ENCODE data around the gene SEC24A.
A peak's percentile ranks its signal among the peaks of the same experiment; 100 is the strongest.
"Not testable (repeated sequence)": the region's sequence is repeated elsewhere in the genome, so short reads cannot be mapped to it uniquely, and the experiment has no call there.

Gene SEC24A

DNA sequence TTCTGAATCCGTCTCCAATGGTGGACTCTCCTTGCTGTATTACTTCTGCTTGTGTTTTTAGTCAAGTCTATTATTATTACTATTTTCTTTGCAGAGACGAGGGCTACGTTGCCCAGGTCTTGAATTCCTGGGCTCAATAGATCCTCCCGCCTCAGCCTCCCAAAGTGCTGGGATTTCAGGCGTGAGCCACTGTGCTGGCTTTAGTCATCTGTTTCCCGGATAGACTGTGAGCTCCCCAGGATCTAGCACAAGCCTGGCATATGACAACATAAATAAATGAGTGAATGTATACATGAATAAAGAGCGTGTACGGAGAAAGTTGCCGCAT lies 109.6 kb downstream of the SEC24A start:
- DNase-seq = no peak

DNA sequence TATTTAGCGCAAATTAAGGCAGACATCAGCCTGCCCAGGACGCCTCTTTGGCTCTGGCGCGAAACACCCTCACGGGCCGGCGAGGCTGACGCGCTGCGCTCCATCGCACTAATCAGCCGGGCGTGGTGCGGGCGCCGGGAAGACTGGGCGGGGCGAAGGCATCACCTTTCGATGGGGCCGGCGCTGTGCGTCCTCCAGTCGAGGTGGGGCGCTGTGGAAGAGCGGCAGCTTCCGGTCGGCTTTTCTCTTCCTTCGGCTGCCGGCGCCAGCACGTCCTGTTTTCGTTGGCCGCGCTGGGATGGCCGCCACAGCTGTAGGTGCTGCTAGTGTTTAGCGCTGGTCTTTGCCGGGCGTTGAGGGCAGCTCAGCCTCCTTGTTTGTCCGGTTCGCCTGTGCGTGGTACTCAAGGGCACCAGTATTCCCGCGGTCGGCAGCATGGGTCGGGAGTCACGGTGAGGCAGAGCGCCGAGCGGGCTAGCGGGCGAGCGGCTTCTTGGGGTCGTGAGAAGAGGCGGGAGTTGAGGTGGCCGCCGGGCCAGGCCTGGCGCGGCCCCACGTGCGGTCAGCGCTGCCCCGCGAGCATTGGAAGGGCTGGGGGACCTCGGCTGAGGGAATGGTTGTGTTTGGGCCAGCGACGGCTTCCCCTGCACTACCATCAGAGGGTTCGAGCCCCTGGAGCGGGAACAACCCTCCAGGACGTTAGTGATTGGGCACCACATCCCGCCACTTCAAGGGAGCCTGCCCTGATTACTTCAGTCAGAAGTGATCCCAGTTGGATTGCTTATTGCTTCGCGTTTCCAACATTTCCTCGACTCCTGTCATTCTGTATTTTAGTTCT lies 110.1 kb downstream of the SEC24A start, which contains the start of gene DDX46:
Gene DDX46, plus strand, starts transcription at position 276 of the 838 bp plus-strand sequence. Its CDS starts 160 bp downstream, at position 436.
- DNase-seq = peak; percentile 96

DNA sequence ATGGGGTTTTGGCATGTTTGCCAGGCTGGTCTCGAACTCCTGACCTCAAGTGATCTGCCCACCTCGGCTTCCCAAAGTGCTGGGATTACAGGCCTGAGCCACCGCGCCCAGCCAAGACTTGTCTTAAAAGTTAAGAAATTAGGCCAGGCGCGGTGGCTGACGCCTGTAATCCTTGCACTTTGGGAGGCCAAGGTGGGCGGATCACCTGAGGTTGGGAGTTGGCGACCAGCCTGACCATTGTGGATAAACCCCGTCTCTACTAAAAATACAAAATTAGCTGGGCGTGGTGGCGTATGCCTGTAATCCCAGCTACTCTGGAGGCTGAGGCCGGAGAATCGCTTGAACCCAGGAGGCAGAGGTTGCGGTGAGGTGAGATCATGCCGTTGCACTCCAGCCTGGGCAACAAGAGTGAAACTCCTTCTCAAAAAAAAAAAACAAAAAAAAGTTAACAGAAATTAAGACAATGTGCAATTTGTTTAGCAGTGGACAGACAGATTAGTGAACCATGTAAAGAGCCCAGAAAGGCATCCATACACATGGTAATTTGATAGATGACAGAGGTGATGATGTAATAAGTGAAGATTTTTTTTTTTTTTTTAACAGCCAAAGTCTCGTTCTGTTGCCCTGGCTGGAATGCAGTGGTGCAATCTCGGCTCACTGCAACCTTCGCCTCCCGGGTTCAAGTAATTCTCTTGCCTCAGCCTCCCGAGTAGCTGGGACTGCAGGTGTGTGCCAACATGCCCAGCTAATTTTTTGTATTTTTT lies 119.1 kb downstream of the SEC24A start:
- not testable (repeated sequence) for DNase-seq

DNA sequence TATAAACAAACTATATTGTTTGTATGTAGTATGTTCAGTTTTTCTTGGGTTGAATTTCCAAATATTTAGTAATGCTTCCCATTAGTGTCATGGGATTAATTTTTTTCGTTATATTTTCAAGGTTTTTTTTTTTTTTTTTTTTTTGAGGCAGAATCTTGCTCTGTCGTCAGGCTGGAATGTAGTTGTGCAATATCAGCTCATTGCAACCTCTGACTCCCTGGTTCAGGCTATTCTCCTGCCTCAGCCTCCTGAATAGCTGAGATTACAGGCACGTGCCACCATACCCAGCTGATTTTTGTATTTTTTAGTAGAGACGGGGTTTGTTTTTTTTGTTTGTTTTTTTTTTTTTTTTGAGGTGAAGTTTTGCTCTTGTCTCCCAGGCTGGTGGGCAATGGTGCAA lies 120.6 kb downstream of the SEC24A start:
- DNase-seq = no peak

DNA sequence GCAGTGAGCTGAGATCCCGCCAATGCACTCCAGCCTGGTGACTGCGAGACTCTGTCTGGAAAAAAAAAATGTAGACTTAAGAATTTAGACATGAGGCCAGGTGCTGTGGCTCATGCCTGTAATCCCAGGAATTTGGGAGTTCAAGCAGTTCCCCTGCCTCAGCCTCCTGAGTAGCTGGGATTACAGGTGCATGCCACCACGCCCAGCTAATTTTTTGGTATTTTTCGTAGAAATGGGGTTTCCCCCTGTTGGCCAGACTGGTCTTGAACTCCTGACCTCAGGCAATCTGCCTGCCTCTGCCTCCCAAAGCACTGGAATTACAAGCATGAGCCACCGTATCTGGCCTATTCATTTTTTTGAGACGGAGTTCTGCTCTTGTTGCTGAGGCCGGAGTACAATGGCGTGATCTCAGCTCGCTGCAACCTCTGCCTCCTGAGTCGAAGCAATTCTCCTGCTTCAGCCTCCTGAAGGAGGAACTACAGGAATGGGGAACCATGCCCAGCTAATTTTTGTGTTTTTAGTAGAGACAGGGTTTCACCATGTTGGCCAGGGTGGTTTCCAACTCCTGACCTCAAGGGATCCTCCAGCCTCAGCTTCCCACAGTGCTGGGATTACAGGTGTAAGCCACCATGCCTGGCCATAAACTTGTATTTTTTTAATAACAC lies 124.0 kb downstream of the SEC24A start:
- DNase-seq = no peak

DNA sequence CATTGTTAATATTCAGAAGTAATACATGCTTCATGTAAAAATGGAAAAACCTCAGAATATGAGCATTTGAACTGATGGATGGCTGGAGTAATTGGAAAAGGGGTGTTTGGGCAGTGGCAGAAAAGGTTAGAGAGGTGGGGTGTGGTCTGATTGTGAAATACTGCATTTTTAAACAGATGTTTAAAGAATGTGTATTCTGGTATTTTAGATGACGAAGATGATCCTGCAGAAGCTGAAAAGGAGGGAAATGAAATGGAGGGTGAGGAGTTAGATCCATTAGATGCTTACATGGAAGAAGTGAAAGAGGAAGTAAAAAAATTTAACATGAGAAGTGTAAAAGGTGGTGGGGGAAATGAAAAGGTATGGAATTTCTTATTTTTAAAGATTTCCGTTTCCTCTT lies 128.8 kb downstream of the SEC24A start:
- DNase-seq = no peak
